OCI-LY1 (cell line): ENCODE data around the gene ICAM5.
A peak's percentile ranks its signal among the peaks of the same experiment; 100 is the strongest.

Source experiments
- H2AFZ ChIP-seq: fragments of 200-600 bp; sonication (generic), shearing (Covaris generic); 2 replicates; pipeline ENCODE4 v1.6.0; 2014; ENCODE audit warnings: antibody characterized with exemption, mild to moderate bottlenecking, low read length
- H3F3A ChIP-seq: fragments of 200-600 bp; sonication (generic), shearing (Covaris generic); 2 replicates; pipeline ENCODE4 v1.6.0; 2014; ENCODE audit warnings: mild to moderate bottlenecking, antibody characterized with exemption, low read length, moderate library complexity; ENCODE audit not compliant: insufficient read depth
- H3K27ac ChIP-seq: fragments of 200-600 bp; sonication (generic); 2 replicates; pipeline ENCODE4 v1.5.1; 2014; ENCODE audit warnings: low read length, mixed run types, mild to moderate bottlenecking, low read depth; ENCODE audit not compliant: poor library complexity, severe bottlenecking
- H3K27me3 ChIP-seq: fragments of 200-600 bp; sonication (generic); 2 replicates; pipeline ENCODE4 v1.6.0; 2014; ENCODE audit warnings: antibody characterized with exemption, mild to moderate bottlenecking, low read length, moderate library complexity; ENCODE audit not compliant: insufficient read depth
- H3K36me3 ChIP-seq: fragments of 200-600 bp; sonication (generic); 2 replicates; pipeline ENCODE4 v1.6.1; 2014; ENCODE audit warnings: mild to moderate bottlenecking, antibody characterized with exemption, low read length, moderate library complexity, mixed read lengths; ENCODE audit not compliant: insufficient read depth
- H3K4me1 ChIP-seq: fragments of 200-600 bp; sonication (generic); 2 replicates; pipeline ENCODE4 v1.5.1; 2014; ENCODE audit warnings: mild to moderate bottlenecking, low read length, moderate library complexity; ENCODE audit not compliant: insufficient read depth, severe bottlenecking
- H3K4me2 ChIP-seq: fragments of 200-600 bp; sonication (generic), shearing (Covaris generic); 2 replicates; pipeline ENCODE4 v1.6.1; 2014; ENCODE audit warnings: low read length
- H3K4me3 ChIP-seq: fragments of 200-600 bp; sonication (generic); 2 replicates; pipeline ENCODE4 v1.5.1; 2014; ENCODE audit warnings: low read length, low read depth, mild to moderate bottlenecking, mixed read lengths; ENCODE audit not compliant: poor library complexity, severe bottlenecking
- H3K79me2 ChIP-seq: fragments of 200-600 bp; shearing (Covaris generic); 2 replicates; pipeline ENCODE4 v1.6.1; 2016; ENCODE audit warnings: mixed run types, low read length, mixed read lengths; ENCODE audit not compliant: insufficient read depth
- H3K9ac ChIP-seq: fragments of 200-600 bp; sonication (generic), shearing (Covaris generic); 2 replicates; pipeline ENCODE4 v1.6.1; 2014; ENCODE audit warnings: mild to moderate bottlenecking, low read length, mixed read lengths
- H3K9me2 ChIP-seq: fragments of 200-600 bp; sonication (generic), shearing (Covaris generic); 2 replicates; pipeline ENCODE4 v1.6.1; 2014; ENCODE audit warnings: low read depth, mild to moderate bottlenecking, low read length, mixed read lengths
- H3K9me3 ChIP-seq: fragments of 200-600 bp; shearing (Covaris generic); 2 replicates; pipeline ENCODE4 v1.6.1; 2014; ENCODE audit warnings: low read length, mixed read lengths
- H4K20me1 ChIP-seq: fragments of 200-600 bp; sonication (generic), shearing (Covaris generic); 2 replicates; pipeline ENCODE4 v1.6.0; 2016; ENCODE audit warnings: mild to moderate bottlenecking, low read length; ENCODE audit not compliant: insufficient read depth
- EZH2 ChIP-seq: fragments of 200-600 bp; sonication (generic), shearing (Covaris generic); IDR thresholded peaks from 2 replicates; pipeline ENCODE4 v1.8.0; 2017; ENCODE audit warnings: borderline replicate concordance, mixed run types, mild to moderate bottlenecking, antibody characterized with exemption, low read length, moderate library complexity, mixed read lengths
- TF ChIP-seq, protein P1 (sequence below): fragments of 200-600 bp; sonication (generic), shearing (Covaris generic); IDR thresholded peaks from 2 replicates; pipeline ENCODE4 v1.5.1; 2017; ENCODE audit warnings: mild to moderate bottlenecking, antibody characterized with exemption, low read length, moderate library complexity, mixed read lengths

ICAM5 gene

GRCh38 chr19:10306327-10306726 is 16.6 kb downstream of the ICAM5 start:
- Histone ChIP-seq H2AFZ (no peak overlapping the region), H3K79me2 (no peaks in the 10 kb centered on the region), H4K20me1 (no peaks in the 10 kb centered on the region), H3F3A (no peaks in the 10 kb centered on the region), H3K9ac (no peak overlapping the region), H3K4me1 (no peaks in the 10 kb centered on the region), H3K36me3 (peaks cover 19% of the 10 kb centered on the region), H3K9me3 (no peaks in the 10 kb centered on the region), H3K9me2 (no peaks in the 10 kb centered on the region), H3K27me3 (no peaks in the 10 kb centered on the region), H3K27ac (no peak overlapping the region), H3K4me2 (no peak overlapping the region), H3K4me3 (no peak overlapping the region)
- TF ChIP-seq EZH2, result no peak
- TF ChIP-seq, protein P1, sequence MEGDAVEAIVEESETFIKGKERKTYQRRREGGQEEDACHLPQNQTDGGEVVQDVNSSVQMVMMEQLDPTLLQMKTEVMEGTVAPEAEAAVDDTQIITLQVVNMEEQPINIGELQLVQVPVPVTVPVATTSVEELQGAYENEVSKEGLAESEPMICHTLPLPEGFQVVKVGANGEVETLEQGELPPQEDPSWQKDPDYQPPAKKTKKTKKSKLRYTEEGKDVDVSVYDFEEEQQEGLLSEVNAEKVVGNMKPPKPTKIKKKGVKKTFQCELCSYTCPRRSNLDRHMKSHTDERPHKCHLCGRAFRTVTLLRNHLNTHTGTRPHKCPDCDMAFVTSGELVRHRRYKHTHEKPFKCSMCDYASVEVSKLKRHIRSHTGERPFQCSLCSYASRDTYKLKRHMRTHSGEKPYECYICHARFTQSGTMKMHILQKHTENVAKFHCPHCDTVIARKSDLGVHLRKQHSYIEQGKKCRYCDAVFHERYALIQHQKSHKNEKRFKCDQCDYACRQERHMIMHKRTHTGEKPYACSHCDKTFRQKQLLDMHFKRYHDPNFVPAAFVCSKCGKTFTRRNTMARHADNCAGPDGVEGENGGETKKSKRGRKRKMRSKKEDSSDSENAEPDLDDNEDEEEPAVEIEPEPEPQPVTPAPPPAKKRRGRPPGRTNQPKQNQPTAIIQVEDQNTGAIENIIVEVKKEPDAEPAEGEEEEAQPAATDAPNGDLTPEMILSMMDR, result no peak

DNA sequence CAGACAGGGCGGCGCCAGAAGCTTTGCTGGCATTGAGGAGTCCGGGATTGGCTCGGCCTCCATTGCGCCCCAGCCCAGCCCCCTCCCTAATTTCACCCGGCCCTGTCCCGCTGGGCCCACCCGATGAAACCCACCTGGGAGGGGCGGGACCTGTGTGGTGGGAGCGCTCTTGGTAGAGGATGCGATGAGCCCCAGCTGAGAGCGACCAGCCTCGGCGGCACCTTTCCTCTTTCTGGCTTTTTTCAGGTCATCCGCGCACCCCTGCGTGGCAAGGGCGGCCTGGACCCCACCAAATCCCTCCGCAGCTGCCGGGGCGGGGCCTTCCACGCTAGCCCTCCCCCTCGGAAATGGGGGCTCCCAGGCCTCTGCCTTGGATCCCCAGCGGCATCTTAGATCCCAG is 19.7 kb downstream of the ICAM5 start, which contains the start of gene ZGLP1:
TSS of gene ZGLP1 (minus strand) at position 393 of the 400 bp plus-strand sequence.
- H3K9ac ChIP-seq, result no peak within 1 kb of the TSS
- TF ChIP-seq, protein P1, result no peak
- no peak for TF ChIP-seq EZH2

DNA sequence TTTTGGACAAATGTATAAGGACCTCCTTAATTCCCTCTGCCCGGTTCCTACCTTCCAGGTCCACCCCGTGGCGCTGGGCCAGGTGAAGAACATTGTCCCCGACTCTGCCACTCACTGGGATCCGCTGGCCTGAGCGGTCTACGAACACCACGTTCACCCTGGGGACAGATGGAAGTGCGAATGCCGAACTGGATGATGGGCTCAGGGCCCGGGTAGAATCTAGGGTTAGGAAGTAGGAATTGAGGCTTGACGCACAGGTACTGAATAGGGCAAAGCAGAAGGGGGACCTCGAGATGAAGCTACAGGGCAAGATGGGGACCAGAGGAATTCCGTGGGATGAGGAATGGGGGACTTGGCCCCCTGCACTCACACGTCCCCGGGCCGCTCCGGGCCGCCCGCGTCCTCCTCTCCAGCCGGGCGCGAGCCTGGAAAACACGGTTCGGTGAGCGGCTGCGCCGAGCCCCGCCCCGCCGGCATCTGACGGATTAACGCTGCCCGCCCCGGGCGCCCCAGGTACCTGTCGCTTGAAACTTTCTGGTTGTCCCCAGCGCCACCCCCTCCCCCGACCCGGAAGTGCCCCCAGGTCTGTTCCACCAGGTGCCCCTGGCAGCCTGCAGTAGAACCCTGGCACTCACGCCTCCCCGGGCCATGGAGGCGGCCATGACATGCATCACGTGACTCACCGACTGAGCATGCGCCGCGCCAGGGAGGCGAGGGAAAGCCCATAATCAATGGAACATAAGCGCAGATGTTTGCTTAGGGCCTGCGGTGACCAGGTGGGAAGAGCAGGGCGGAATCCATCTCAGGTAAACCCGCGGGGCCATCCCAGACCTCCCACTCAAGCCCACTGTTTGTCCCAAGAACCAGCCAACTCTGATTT is 25.8 kb downstream of the ICAM5 start, which contains the start of gene FDX2:
TSS of gene FDX2 (minus strand) at position 681 of the 880 bp plus-strand sequence. CDS start at position 662, 19 bp downstream.
- H3K9me3 ChIP-seq, result no peaks in the 10 kb centered on the region
- no peaks in the 10 kb centered on the region for H4K20me1 ChIP-seq
- H3K4me2 ChIP-seq, result peak within 1 kb of the TSS; percentile 78
- H3K27me3 ChIP-seq, result no peaks in the 10 kb centered on the region
- H2AFZ ChIP-seq, result 0 out of 2 replicates have a peak within 1 kb of the TSS, but pooled peaks have one; percentile 6
- H3K9ac ChIP-seq, result peak within 1 kb of the TSS; percentile 72
- TF ChIP-seq, protein P1, result no peak
- no peak for TF ChIP-seq EZH2
- H3K4me1 ChIP-seq, result peaks cover 16% of the 10 kb centered on the region
- H3K79me2 ChIP-seq, result no peaks in the 10 kb centered on the region
- H3F3A ChIP-seq, result no peaks in the 10 kb centered on the region
- H3K27ac ChIP-seq, result no peak within 1 kb of the TSS
- H3K4me3 ChIP-seq, result peak within 1 kb of the TSS; percentile 73
- no peaks in the 10 kb centered on the region for H3K9me2 ChIP-seq
- H3K36me3 ChIP-seq, result peaks cover 46% of the 10 kb centered on the region

More for the DNA sequence above, 19.7 kb downstream of the ICAM5 start, which contains the start of gene ZGLP1:
- no peaks in the 10 kb centered on the region for H3K9me2 ChIP-seq
- H3K4me1 ChIP-seq, result no peaks in the 10 kb centered on the region
- H3F3A ChIP-seq, result no peaks in the 10 kb centered on the region
- H3K36me3 ChIP-seq, result peaks cover 20% of the 10 kb centered on the region
- no peaks in the 10 kb centered on the region for H3K9me3 ChIP-seq
- no peaks in the 10 kb centered on the region for H3K79me2 ChIP-seq
- no peak within 1 kb of the TSS for H3K4me3 ChIP-seq
- H2AFZ ChIP-seq, result no peak within 1 kb of the TSS
- H3K27me3 ChIP-seq, result no peaks in the 10 kb centered on the region
- H3K4me2 ChIP-seq, result no peak within 1 kb of the TSS
- H3K27ac ChIP-seq, result no peak within 1 kb of the TSS
- H4K20me1 ChIP-seq, result no peaks in the 10 kb centered on the region
